HG03432 (cell line): Measurements from ENCODE around the gene CNKSR3.
"Not testable (repeated sequence)": the region's sequence is repeated elsewhere in the genome, so short reads cannot be mapped to it uniquely, and the experiment has no call there.

ENCODE experiments used
- ATAC-seq: cut with Tn5 transposase; IDR thresholded peaks from one replicate; pipeline ENCODE4 v1.9.1; 2021; ENCODE audit warnings: mild to moderate bottlenecking, moderate library complexity; ENCODE audit not compliant: unreplicated experiment

CNKSR3 gene

GRCh38 chr6:154529957-154530356 is 19.5 kb upstream of the CNKSR3 start:
- no peak for ATAC-seq

- no peak for ATAC-seq
These were observed 17.9 kb upstream of the CNKSR3 start for GRCh38 chr6:154528310-154528915.

GRCh38 chr6:154526996-154527395 is 16.5 kb upstream of the CNKSR3 start:
- ATAC-seq, result no peak

GRCh38 chr6:154522576-154522975 is 12.1 kb upstream of the CNKSR3 start:
- ATAC-seq, result no peak

- ATAC-seq, result no peak
These were observed 10.9 kb upstream of the CNKSR3 start for GRCh38 chr6:154521412-154521811.

GRCh38 chr6:154520280-154520679 is 9.8 kb upstream of the CNKSR3 start:
- no peak for ATAC-seq

- ATAC-seq, result no peak
These were observed 7.9 kb upstream of the CNKSR3 start for GRCh38 chr6:154518396-154518795.

- no peak for ATAC-seq
These were observed 5.8 kb upstream of the CNKSR3 start for GRCh38 chr6:154516276-154516675.

- ATAC-seq, result no peak
These were observed 5.3 kb upstream of the CNKSR3 start for GRCh38 chr6:154515826-154516225.

- not testable (repeated sequence) for ATAC-seq
These were observed 4.6 kb upstream of the CNKSR3 start for GRCh38 chr6:154515076-154515475.

- ATAC-seq, result no peak
These were observed 4.0 kb upstream of the CNKSR3 start for GRCh38 chr6:154514481-154514880.

GRCh38 chr6:154513601-154514320 is 3.3 kb upstream of the CNKSR3 start:
- ATAC-seq, result no peak

GRCh38 chr6:154512201-154512600 is 1.7 kb upstream of the CNKSR3 start:
- ATAC-seq, result no peak

- no peak for ATAC-seq
These were observed 1.3 kb upstream of the CNKSR3 start for GRCh38 chr6:154511791-154512190.

GRCh38 chr6:154509421-154510143 is 903 bp downstream of the CNKSR3 start:
- ATAC-seq, result peak; percentile 24

GRCh38 chr6:154508573-154509375 is 1.7 kb downstream of the CNKSR3 start:
- no peak for ATAC-seq

- ATAC-seq, result no peak
These were observed 3.2 kb downstream of the CNKSR3 start for GRCh38 chr6:154506991-154507898.

GRCh38 chr6:154506582-154506981 is 3.9 kb downstream of the CNKSR3 start:
- no peak for ATAC-seq

GRCh38 chr6:154506108-154506507 is 4.4 kb downstream of the CNKSR3 start:
- no peak for ATAC-seq

GRCh38 chr6:154504865-154505449 is 5.5 kb downstream of the CNKSR3 start:
- no peak for ATAC-seq
